PC-9 (cell line): ENCODE results near the gene NANOS3.

Experiments used
- EZH2 ChIP-seq: fragments of 200-600 bp; sonication (generic); IDR thresholded peaks from 2 replicates; pipeline ENCODE4 v1.8.0; 2017; ENCODE audit warnings: antibody characterized with exemption, low read depth
- TF ChIP-seq, protein P1 (sequence below): fragments of 200-600 bp; sonication (generic); conservative IDR thresholded peaks from 2 replicates; pipeline ENCODE4 v1.6.1; 2017; ENCODE audit warnings: mixed run types, antibody characterized with exemption, mild to moderate bottlenecking, moderate library complexity

- TF ChIP-seq, protein P1, sequence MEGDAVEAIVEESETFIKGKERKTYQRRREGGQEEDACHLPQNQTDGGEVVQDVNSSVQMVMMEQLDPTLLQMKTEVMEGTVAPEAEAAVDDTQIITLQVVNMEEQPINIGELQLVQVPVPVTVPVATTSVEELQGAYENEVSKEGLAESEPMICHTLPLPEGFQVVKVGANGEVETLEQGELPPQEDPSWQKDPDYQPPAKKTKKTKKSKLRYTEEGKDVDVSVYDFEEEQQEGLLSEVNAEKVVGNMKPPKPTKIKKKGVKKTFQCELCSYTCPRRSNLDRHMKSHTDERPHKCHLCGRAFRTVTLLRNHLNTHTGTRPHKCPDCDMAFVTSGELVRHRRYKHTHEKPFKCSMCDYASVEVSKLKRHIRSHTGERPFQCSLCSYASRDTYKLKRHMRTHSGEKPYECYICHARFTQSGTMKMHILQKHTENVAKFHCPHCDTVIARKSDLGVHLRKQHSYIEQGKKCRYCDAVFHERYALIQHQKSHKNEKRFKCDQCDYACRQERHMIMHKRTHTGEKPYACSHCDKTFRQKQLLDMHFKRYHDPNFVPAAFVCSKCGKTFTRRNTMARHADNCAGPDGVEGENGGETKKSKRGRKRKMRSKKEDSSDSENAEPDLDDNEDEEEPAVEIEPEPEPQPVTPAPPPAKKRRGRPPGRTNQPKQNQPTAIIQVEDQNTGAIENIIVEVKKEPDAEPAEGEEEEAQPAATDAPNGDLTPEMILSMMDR: peak; percentile 66
- TF ChIP-seq EZH2: no peak
Observed at GRCh38 chr19:13902993-13903555, 26.1 kb downstream of the NANOS3 start.
